K562 (cell line): ENCODE data around the gene UBR4. TPM values are rescaled to one million over a fixed set of nuclear protein-coding genes. Genes with fewer than 3 reads are reported as not detected.

Experiments
- ATAC-seq: fragments of 200-7000 bp; cut with Tn5 transposase; 3 replicates; pipeline ENCODE4 v1.9.1; 2020; ENCODE audit warnings: moderate library complexity
- BruUV-seq: library from RNA; stranded (reverse); fragments of 400-500 nt; replicated peaks from 2 replicates; lab custom pipeline; 2021; lab: Mats Ljungman, UMichigan
- CTCF ChIA-PET: fragments of 300-600 bp; formaldehyde crosslinking; extraction: SDS; loops from one replicate; lab custom pipeline; 2021; ENCODE audit warnings: low intra/inter-chr PET ratio; lab: Yijun Ruan, JAX
- POLR2A ChIA-PET: fragments of 300-600, 350-650 bp; sonication (Branson Sonifier 250); formaldehyde crosslinking; extraction: SDS; loops from one replicate; lab custom pipeline; 2021; ENCODE audit warnings: antibody characterized with exemption, inconsistent platforms; lab: Yijun Ruan, JAX
- DNase-seq, 4 experiments: peaks; one replicate each; pipeline versions ENCODE4 v3.0.0 to v3.0.0-alpha.2; 2011 to 2018; ENCODE audit warnings: low spot score in 3 of 4, mixed read lengths in 3 of 4; ENCODE audit errors: extremely low read depth in 1 of 4
- FAIRE-seq: peaks from 2 replicates; lab custom pipeline; 2011; peaks lifted over from hg19 to GRCh38; lab: Jason Lieb, UNC
- H2AFZ ChIP-seq: 2 replicates; pipeline ENCODE4 v1.6.0; 2011; ENCODE audit warnings: low read depth, low read length, control low read depth, inconsistent platforms
- H3K27ac ChIP-seq: fragments of 200-600 bp; 3 replicates; pipeline ENCODE4 v1.8.0; 2011; ENCODE audit warnings: low read depth, mild to moderate bottlenecking, control low read depth, inconsistent platforms, low read length, moderate library complexity, mixed read lengths; ENCODE audit errors: extremely low read depth
- H3K27me3 ChIP-seq, 2 experiments: fragments of 300-600 bp in 1 of 2; 2 replicates in 1 of 2; 3 replicates in 1 of 2; pipeline versions ENCODE4 v1.6.0 to v1.8.0; 2011; ENCODE audit warnings: inconsistent platforms in 2 of 2, low read length in 2 of 2, mild to moderate bottlenecking in 1 of 2, mixed read lengths in 1 of 2, moderate library complexity in 1 of 2; ENCODE audit not compliant: control insufficient read depth in 2 of 2, insufficient read depth in 2 of 2
- H3K36me3 ChIP-seq: fragments of 300-600 bp; 3 replicates; pipeline ENCODE4 v1.8.0; 2011; ENCODE audit warnings: mild to moderate bottlenecking, low read length, inconsistent platforms; ENCODE audit not compliant: control insufficient read depth, insufficient read depth
- H3K4me1 ChIP-seq, 2 experiments: fragments of 200-600 bp in 1 of 2; replicated peaks in 1 of 2; 2 replicates in 1 of 2; 3 replicates in 1 of 2; pipeline versions ENCODE4 v1.5.1 to v1.8.0; 2011; ENCODE audit warnings: inconsistent platforms in 2 of 2, low read length in 2 of 2, mild to moderate bottlenecking in 1 of 2, mixed read lengths in 1 of 2, moderate library complexity in 1 of 2; ENCODE audit not compliant: control insufficient read depth in 2 of 2, insufficient read depth in 2 of 2
- H3K4me2 ChIP-seq: 2 replicates; pipeline ENCODE4 v1.6.1; 2011; ENCODE audit warnings: low read length, control low read depth, inconsistent platforms, mixed read lengths; ENCODE audit not compliant: insufficient read depth
- H3K4me3 ChIP-seq: fragments of 200-600 bp; sonication (generic), shearing (Covaris generic); 2 replicates; pipeline ENCODE4 v1.5.1; 2016; ENCODE audit warnings: control low read depth, inconsistent platforms
- H3K79me2 ChIP-seq: fragments of 200-600 bp; 3 replicates; pipeline ENCODE4 v1.8.0; 2011; ENCODE audit warnings: low read length, inconsistent platforms; ENCODE audit not compliant: control insufficient read depth, insufficient read depth
- H3K9ac ChIP-seq, 2 experiments: 2 replicates each; pipeline versions ENCODE4 v1.6.0 to v1.6.1; 2011; ENCODE audit warnings: low read depth in 2 of 2, low read length in 2 of 2, control low read depth in 1 of 2, inconsistent platforms in 1 of 2, mild to moderate bottlenecking in 1 of 2, mixed read lengths in 1 of 2; ENCODE audit not compliant: insufficient read depth in 1 of 2
- H3K9me1 ChIP-seq: one replicate; pipeline ENCODE4 v1.6.0; 2011; ENCODE audit warnings: inconsistent platforms, mild to moderate bottlenecking, low read length, moderate library complexity; ENCODE audit not compliant: control insufficient read depth, insufficient read depth
- H3K9me3 ChIP-seq: replicated peaks from 2 replicates; pipeline ENCODE4 v1.5.1; 2011; ENCODE audit warnings: low read depth, low read length, inconsistent platforms; ENCODE audit not compliant: control insufficient read depth, insufficient read depth
- H4K20me1 ChIP-seq: replicated peaks from 2 replicates; pipeline ENCODE4 v1.6.1; 2011; ENCODE audit warnings: low read length, inconsistent platforms, mixed read lengths; ENCODE audit not compliant: control insufficient read depth, insufficient read depth
- ARID3A ChIP-seq: IDR thresholded peaks from 2 replicates; pipeline ENCODE4 v1.6.1; 2012; ENCODE audit warnings: low read depth, low read length, improper control_type of control experiment, borderline replicate concordance
- BACH1 ChIP-seq: fragments of 200-800 bp; sonication (Bioruptor generic); IDR thresholded peaks from 2 replicates; pipeline ENCODE4 v1.6.1; 2016; ENCODE audit warnings: missing genetic modification characterization, missing compliant biosample characterization
- BRD9 ChIP-seq: fragments of 450-650 bp; IDR thresholded peaks from 2 replicates; pipeline ENCODE4 v1.6.1; 2018; ENCODE audit warnings: low read depth; ENCODE audit not compliant: partially characterized antibody
- C11orf30 ChIP-seq: fragments of 450-650 bp; IDR thresholded peaks from 2 replicates; pipeline ENCODE4 v1.6.1; 2016; ENCODE audit warnings: low read depth, mild to moderate bottlenecking
- ETV1 ChIP-seq: fragments of 450-650 bp; conservative IDR thresholded peaks from 2 replicates; pipeline ENCODE4 v1.6.1; 2016; ENCODE audit warnings: missing genetic modification characterization, control low read depth, low read depth, missing compliant biosample characterization
- HDAC2 ChIP-seq: fragments of 450-650 bp; IDR thresholded peaks from 2 replicates; pipeline ENCODE4 v1.6.1; 2016; ENCODE audit warnings: mild to moderate bottlenecking
- JUND ChIP-seq, 2 experiments: IDR thresholded peaks; 2 replicates in 1 of 2; 3 replicates in 1 of 2; pipeline ENCODE4 v1.6.1; 2011; ENCODE audit warnings: borderline replicate concordance in 2 of 2, low read depth in 2 of 2, low read length in 2 of 2, improper control_type of control experiment in 1 of 2, missing biosample characterization in 1 of 2, missing genetic modification characterization in 1 of 2, missing genetic modification reagents in 1 of 2
- MAFK ChIP-seq: IDR thresholded peaks from 2 replicates; pipeline ENCODE4 v1.6.1; 2011; ENCODE audit warnings: low read length, improper control_type of control experiment
- MXI1 ChIP-seq: IDR thresholded peaks from 2 replicates; pipeline ENCODE4 v1.6.1; 2011; ENCODE audit warnings: low read depth, mild to moderate bottlenecking, improper control_type of control experiment, low read length
- MYC ChIP-seq, 2 experiments: fragments of 250-450 bp in 1 of 2; sonication (Bioruptor Pico) in 1 of 2; IDR thresholded peaks; 2 replicates each; pipeline versions ENCODE4 v1.5.1 to v1.6.1; 2012 to 2021; ENCODE audit warnings: low read depth in 2 of 2, borderline replicate concordance in 1 of 2, improper control_type of control experiment in 1 of 2, low read length in 1 of 2, mild to moderate bottlenecking in 1 of 2, moderate library complexity in 1 of 2
- PHTF2 ChIP-seq: fragments of 250-450 bp; sonication (Bioruptor Pico); IDR thresholded peaks from 2 replicates; pipeline ENCODE4 v1.5.0; 2021; ENCODE audit warnings: mild to moderate bottlenecking
- RAD51 ChIP-seq: fragments of 450-650 bp; IDR thresholded peaks from 2 replicates; pipeline ENCODE4 v1.7.1; 2016; ENCODE audit warnings: low read depth, mild to moderate bottlenecking, borderline replicate concordance
- SMARCE1 ChIP-seq: fragments of 450-650 bp; IDR thresholded peaks from 2 replicates; pipeline ENCODE4 v1.7.1; 2016; ENCODE audit warnings: mild to moderate bottlenecking
- TRIM25 ChIP-seq: fragments of 450-650 bp; IDR thresholded peaks from 2 replicates; pipeline ENCODE4 v1.7.0; 2016; ENCODE audit warnings: borderline replicate concordance
- ZBTB43 ChIP-seq: sonication (generic); formaldehyde crosslinking; IDR thresholded peaks from 2 replicates; pipeline ENCODE4 v1.8.0; 2023; ENCODE audit warnings: mild to moderate bottlenecking, missing genetic modification reagents
- WGBS: fragments of 100-300 bp; shearing (Covaris generic); methylation state at CpG from one replicate; pipeline ENCODE4 v1.1.6; 2016; ENCODE audit warnings: low coverage, mixed read lengths; ENCODE audit not compliant: insufficient coverage; ENCODE audit errors: missing lambda C conversion rate; 5-methylcytosine and 5-hydroxymethylcytosine counted together
- in situ Hi-C: fragments of 300-500 bp; cut with MboI; formaldehyde crosslinking; loops from 4 replicates; pipeline ENCODE4 v1.15.0; 2018; ENCODE audit warnings: inconsistent platforms, mixed read lengths
- intact Hi-C: fragments of 100-400 bp; cut with micrococcal nuclease; formaldehyde crosslinking; loops from 2 replicates; pipeline ENCODE4 v1.14.2; 2022
- polyA plus RNA-seq, 8 experiments: library from polyadenylated mRNA; depleted of rRNA in 4 of 8; stranded (reverse) in 5 of 8; unstranded in 3 of 8; fragments of >200 nt; fragmentation: Nextera tagmentation in 2 of 8; fragmentation: Illumina TruSeq in 1 of 8; extraction: Ambion mirVana in 2 of 8; extraction: Trizol in 1 of 8; gene quantifications; 2 replicates each; pipeline versions ENCODE4 v1.2.1 to v1.2.3, GENCODE V29; 2011 to 2014; ENCODE audit warnings: inconsistent platforms in 1 of 8, missing spikeins in 1 of 8
- total RNA-seq, 7 experiments: library from RNA; depleted of rRNA in 6 of 7; stranded (reverse); fragments of >200 nt in 6 of 7; fragmentation: Illumina TruSeq in 2 of 7; extraction: Trizol in 2 of 7; gene quantifications; 2 replicates each; pipeline versions ENCODE4 v1.2.1 to v1.2.3, GENCODE V29; 2011 to 2021; ENCODE audit warnings: low replicate concordance in 1 of 7

UBR4 gene
- total and polyA plus RNA-seq, 9 of the 15 experiments (the other 6 are each of a cell fraction or from before 2014, with no cell fraction given): 55.4 to 277 (median 123) TPM

GRCh38 chr1:19209439-19209989, 552 bp downstream of the UBR4 start:
- H3K9ac ChIP-seq: peak overlapping the region; percentile 98 to 99
- ATAC-seq: peak; percentile 81
- no peaks in the 10 kb centered on the region for H3K27me3 ChIP-seq
- H2AFZ ChIP-seq: peak overlapping the region; percentile 74
- H3K4me1 ChIP-seq: peaks cover 20 to 45% of the 10 kb centered on the region in 2 experiments
- FAIRE-seq: peak; percentile 78
- peaks cover 10% of the 10 kb centered on the region for H3K9me1 ChIP-seq
- CTCF ChIA-PET: no interaction called here
- peak overlapping the region; percentile 97 for H3K27ac ChIP-seq
- H3K79me2 ChIP-seq: peaks cover 100% of the 10 kb centered on the region
- H3K36me3 ChIP-seq: peaks cover 62% of the 10 kb centered on the region
- TSS peak; percentile 43 for BruUV-seq
- in situ Hi-C loops: no loop called here
- intact Hi-C loops: no loop called here
- DNase-seq: peak in 2 of 4 experiments; percentile 86 to 92
- under 1% methylated on average over 27 of the region's 28 CpGs for WGBS
- H3K9me3 ChIP-seq: no peaks in the 10 kb centered on the region
- H4K20me1 ChIP-seq: peaks cover 28% of the 10 kb centered on the region
- H3K4me2 ChIP-seq: peak overlapping the region; percentile 100
- POLR2A ChIA-PET: interaction anchor here (0.8 to 6.4 kb wide), 13 partner anchors 10 to 197 kb away, joined by 3 to 42 read pairs (median 3); partner anchors contain the start of genes EMC1 and MRTO4
- H3K4me3 ChIP-seq: peak overlapping the region; percentile 84
- TF ChIP-seq SMARCE1 (peak; percentile 66; the same call in 1 of the 2 replicates), MAFK (peak; percentile 70; the same call in 1 of the 2 replicates), BACH1 (0 out of 2 replicates have a peak, but pooled peaks have one; percentile 54), C11orf30 (peak; percentile 93), PHTF2 (CRISPR knock-in tag) (peak; percentile 6; the same call in 1 of the 2 replicates), JUND (IDR thresholded peaks at IDR 0.05; ENCODE audit: borderline replicate concordance, low read depth, low read length) (peak; percentile 48; the same call in 1 of the 2 replicates), JUND (tag; IDR thresholded peaks at IDR 0.05; ENCODE audit: borderline replicate concordance, low read depth, low read length) (no peak), BRD9 (peak; percentile 61), MXI1 (0 out of 2 replicates have a peak, but pooled peaks have one; percentile 9), ZBTB43 (CRISPR knock-in tag) (no peak), ARID3A (peak; percentile 87; the same call in 1 of the 2 replicates), TRIM25 (no peak), HDAC2 (peak; percentile 80), ETV1 (peak; percentile 7; the same call in 1 of the 2 replicates), RAD51 (peak; percentile 45; the same call in 1 of the 2 replicates), MYC (IDR thresholded peaks at IDR 0.05; ENCODE audit: low read depth, low read length) (peak; percentile 63; the same call in 1 of the 2 replicates), MYC (CRISPR knock-in tag; IDR thresholded peaks at IDR 0.05; ENCODE audit: borderline replicate concordance, low read depth) (peak; percentile 60; the same call in 1 of the 2 replicates)
